HG02840 (cell line): Measurements from ENCODE around the gene COX20.

Experiments used
- ATAC-seq: cut with Tn5 transposase; IDR thresholded peaks from one replicate; pipeline ENCODE4 v1.9.1; 2021; ENCODE audit warnings: mild to moderate bottlenecking, moderate library complexity, moderate number of reproducible peaks; ENCODE audit not compliant: unreplicated experiment, low FRiP score

The COX20 gene

GRCh38 chr1:244868484-244869363, 33.3 kb downstream of the COX20 start:
- ATAC-seq = no peak

GRCh38 chr1:244869364-244869827, 33.9 kb downstream of the COX20 start:
- no peak for ATAC-seq

DNA sequence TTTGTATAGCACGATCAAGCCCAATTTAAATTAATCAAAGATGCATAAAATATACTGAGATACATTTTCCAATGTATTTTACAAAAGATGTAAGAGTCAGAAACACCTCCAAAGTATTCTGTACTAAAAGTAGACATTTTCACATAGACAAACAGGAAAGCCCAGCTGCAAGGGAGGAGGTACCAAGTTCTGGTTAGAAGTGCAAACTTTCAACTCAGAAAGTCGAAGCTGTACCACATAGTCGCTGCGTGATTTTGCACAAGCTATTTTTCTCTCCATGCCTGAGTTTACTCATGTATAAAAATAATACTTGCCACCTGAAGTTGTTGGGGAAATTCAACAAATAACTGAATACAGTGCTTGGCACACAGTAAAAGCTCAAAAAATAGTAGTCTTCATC, 34.5 kb downstream of the COX20 start:
- ATAC-seq = no peak

GRCh38 chr1:244874974-244875579, 39.6 kb downstream of the COX20 start:
- no peak for ATAC-seq

DNA sequence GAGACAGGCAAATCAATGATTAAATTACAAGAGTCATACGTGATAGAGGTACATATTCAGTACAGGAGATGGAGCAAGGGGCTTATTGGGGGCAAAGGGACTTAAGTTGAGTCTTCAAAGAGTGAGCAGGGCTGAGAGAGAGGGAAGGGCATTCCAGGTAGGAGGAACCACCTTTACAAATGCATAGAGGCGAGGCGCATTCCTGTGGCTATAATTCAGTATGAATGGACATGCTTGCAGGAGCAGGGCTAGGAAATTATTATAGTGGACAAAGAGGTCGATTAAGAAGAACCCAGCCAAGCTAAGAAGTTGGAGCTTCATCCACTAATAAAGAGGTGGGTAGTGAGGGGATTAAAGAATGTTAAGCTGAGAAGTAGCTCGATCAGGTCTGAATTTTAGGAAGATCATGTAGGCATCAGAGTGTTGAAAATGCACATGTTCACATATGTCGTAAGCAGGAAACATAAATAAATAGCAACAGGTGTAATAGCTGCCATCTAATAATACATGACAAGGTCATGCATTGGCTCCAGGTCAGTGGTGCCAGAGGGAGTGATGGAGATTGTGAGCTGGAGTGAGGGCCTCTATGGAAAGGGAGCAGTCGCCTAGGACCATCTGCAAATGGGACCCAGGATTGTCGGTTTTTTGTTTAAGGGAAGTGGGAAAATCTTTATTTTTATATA, 40.9 kb downstream of the COX20 start:
- ATAC-seq = no peak

GRCh38 chr1:244878681-244879080, 43.2 kb downstream of the COX20 start:
- no peak for ATAC-seq

- ATAC-seq = no peak
Measured at GRCh38 chr1:244881552-244882280, 46.3 kb downstream of the COX20 start.

GRCh38 chr1:244887281-244887680, 51.8 kb downstream of the COX20 start:
- no peak for ATAC-seq

DNA sequence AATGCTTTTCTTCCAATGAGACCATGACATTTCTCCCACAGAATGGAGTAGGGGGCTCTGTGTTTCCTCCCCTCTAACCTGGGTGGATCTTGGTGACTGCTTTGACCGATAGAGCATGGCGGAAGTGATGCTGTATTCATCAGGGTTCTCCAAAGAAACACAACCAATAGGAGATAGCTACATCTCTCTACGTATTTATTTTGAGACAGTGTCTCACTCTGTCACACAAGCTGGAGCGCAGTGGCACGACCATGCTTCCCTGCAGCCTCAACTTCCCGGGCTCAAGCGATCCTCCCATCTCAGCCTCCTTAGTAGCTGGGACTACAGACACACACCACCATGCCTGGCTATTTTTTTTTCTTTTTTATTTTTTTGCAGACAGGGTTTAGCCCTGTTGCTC, 58.4 kb downstream of the COX20 start:
- no peak for ATAC-seq
